Astrocyte (in vitro differentiated cells and primary cell): ENCODE data around the gene VIPR1. TPM values are rescaled to one million over a fixed set of nuclear protein-coding genes. Genes with fewer than 3 reads are reported as not detected.

Experiments
- DNase-seq: peaks from one replicate; pipeline ENCODE4 v3.0.0-alpha.2; 2010; ENCODE audit warnings: low read depth
- FAIRE-seq: peaks from 2 replicates; lab custom pipeline; 2011; peaks lifted over from hg19 to GRCh38; lab: Jason Lieb, UNC
- H2AFZ ChIP-seq: 2 replicates; pipeline ENCODE4 v1.6.0; 2012; ENCODE audit warnings: low read depth, low read length, inconsistent platforms
- H3K27ac ChIP-seq: 2 replicates; pipeline ENCODE4 v1.5.1; 2011; ENCODE audit warnings: low read depth, low read length, inconsistent platforms
- H3K27me3 ChIP-seq: 2 replicates; pipeline ENCODE4 v1.6.0; 2011; ENCODE audit warnings: low read length, inconsistent platforms; ENCODE audit not compliant: insufficient read depth
- H3K36me3 ChIP-seq: 2 replicates; pipeline ENCODE4 v1.5.1; 2011; ENCODE audit warnings: low read length, inconsistent platforms; ENCODE audit not compliant: insufficient read depth
- H3K4me1 ChIP-seq: 2 replicates; pipeline ENCODE4 v1.5.1; 2011; ENCODE audit warnings: low read length, inconsistent platforms; ENCODE audit not compliant: insufficient read depth
- H3K4me2 ChIP-seq: 2 replicates; pipeline ENCODE4 v1.6.0; 2012; ENCODE audit warnings: low read length, inconsistent platforms
- H3K4me3 ChIP-seq: 2 replicates; pipeline ENCODE4 v1.5.1; 2011; ENCODE audit warnings: low read depth, mild to moderate bottlenecking, low read length, inconsistent platforms; ENCODE audit not compliant: insufficient read depth
- H3K79me2 ChIP-seq: 2 replicates; pipeline ENCODE4 v1.6.0; 2012; ENCODE audit warnings: mild to moderate bottlenecking, low read length, inconsistent platforms; ENCODE audit not compliant: insufficient read depth
- H3K9ac ChIP-seq: 2 replicates; pipeline ENCODE4 v1.6.0; 2012; ENCODE audit warnings: mild to moderate bottlenecking, low read length, inconsistent platforms
- H3K9me3 ChIP-seq: 2 replicates; pipeline ENCODE4 v1.5.1; 2012; ENCODE audit warnings: low read depth, mild to moderate bottlenecking, low read length, inconsistent platforms; ENCODE audit not compliant: insufficient read depth
- H4K20me1 ChIP-seq: 2 replicates; pipeline ENCODE4 v1.6.0; 2012; ENCODE audit warnings: low read length, inconsistent platforms; ENCODE audit not compliant: insufficient read depth
- H3K27ac Mint-ChIP-seq: one replicate; pipeline ENCODE4 v1.8.0; 2021; ENCODE audit warnings: mild to moderate bottlenecking, mixed read lengths; ENCODE audit not compliant: unreplicated experiment
- H3K27me3 Mint-ChIP-seq: one replicate; pipeline ENCODE4 v1.8.0; 2021; ENCODE audit warnings: low read depth, mixed read lengths; ENCODE audit not compliant: unreplicated experiment
- H3K36me3 Mint-ChIP-seq: one replicate; pipeline ENCODE4 v1.8.0; 2021; ENCODE audit warnings: low read depth, mixed read lengths; ENCODE audit not compliant: unreplicated experiment
- H3K4me1 Mint-ChIP-seq: one replicate; pipeline ENCODE4 v1.8.0; 2021; ENCODE audit warnings: low read depth, mixed read lengths; ENCODE audit not compliant: unreplicated experiment
- H3K4me3 Mint-ChIP-seq: one replicate; pipeline ENCODE4 v1.8.0; 2021; ENCODE audit warnings: mild to moderate bottlenecking, moderate library complexity, mixed read lengths; ENCODE audit not compliant: unreplicated experiment
- H3K9me3 Mint-ChIP-seq: one replicate; pipeline ENCODE4 v1.8.0; 2021; ENCODE audit warnings: mild to moderate bottlenecking, mixed read lengths; ENCODE audit not compliant: unreplicated experiment
- EZH2 ChIP-seq: IDR thresholded peaks from 2 replicates; pipeline ENCODE4 v1.6.1; 2012; ENCODE audit warnings: mild to moderate bottlenecking, low read length, inconsistent platforms; ENCODE audit not compliant: insufficient read depth
- total RNA-seq: library from RNA; stranded (reverse); gene quantifications from 2 replicates; pipeline ENCODE4 v1.2.1, GENCODE V29; 2021
- TF ChIP-seq, protein P1 (sequence below): IDR thresholded peaks from 2 replicates; pipeline ENCODE4 v1.5.1; 2011; ENCODE audit warnings: low read depth, mild to moderate bottlenecking, inconsistent platforms, low read length, moderate library complexity; ENCODE audit not compliant: insufficient read depth

VIPR1 gene
- total RNA-seq, 1 donor from 2014 or later, result 0.68 TPM

- H3K36me3 Mint-ChIP-seq, result no peaks in the 10 kb centered on the region
- Histone ChIP-seq H4K20me1 (no peaks in the 10 kb centered on the region), H3K4me3 (no peak overlapping the region), H3K27me3 (no peaks in the 10 kb centered on the region), H3K9me3 (no peaks in the 10 kb centered on the region), H3K4me2 (no peak overlapping the region), H3K36me3 (no peaks in the 10 kb centered on the region), H2AFZ (no peak overlapping the region), H3K79me2 (no peaks in the 10 kb centered on the region), H3K4me1 (peaks cover 9% of the 10 kb centered on the region), H3K27ac (no peak overlapping the region), H3K9ac (no peak overlapping the region)
- FAIRE-seq (no peak), DNase-seq (no peak)
- H3K27ac Mint-ChIP-seq, result no peak overlapping the region
- peaks cover 4% of the 10 kb centered on the region for H3K27me3 Mint-ChIP-seq
- H3K4me3 Mint-ChIP-seq, result no peak overlapping the region
- H3K9me3 Mint-ChIP-seq, result peaks cover 6% of the 10 kb centered on the region
- TF ChIP-seq, protein P1, sequence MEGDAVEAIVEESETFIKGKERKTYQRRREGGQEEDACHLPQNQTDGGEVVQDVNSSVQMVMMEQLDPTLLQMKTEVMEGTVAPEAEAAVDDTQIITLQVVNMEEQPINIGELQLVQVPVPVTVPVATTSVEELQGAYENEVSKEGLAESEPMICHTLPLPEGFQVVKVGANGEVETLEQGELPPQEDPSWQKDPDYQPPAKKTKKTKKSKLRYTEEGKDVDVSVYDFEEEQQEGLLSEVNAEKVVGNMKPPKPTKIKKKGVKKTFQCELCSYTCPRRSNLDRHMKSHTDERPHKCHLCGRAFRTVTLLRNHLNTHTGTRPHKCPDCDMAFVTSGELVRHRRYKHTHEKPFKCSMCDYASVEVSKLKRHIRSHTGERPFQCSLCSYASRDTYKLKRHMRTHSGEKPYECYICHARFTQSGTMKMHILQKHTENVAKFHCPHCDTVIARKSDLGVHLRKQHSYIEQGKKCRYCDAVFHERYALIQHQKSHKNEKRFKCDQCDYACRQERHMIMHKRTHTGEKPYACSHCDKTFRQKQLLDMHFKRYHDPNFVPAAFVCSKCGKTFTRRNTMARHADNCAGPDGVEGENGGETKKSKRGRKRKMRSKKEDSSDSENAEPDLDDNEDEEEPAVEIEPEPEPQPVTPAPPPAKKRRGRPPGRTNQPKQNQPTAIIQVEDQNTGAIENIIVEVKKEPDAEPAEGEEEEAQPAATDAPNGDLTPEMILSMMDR, result no peak
- no peak for TF ChIP-seq EZH2
- H3K4me1 Mint-ChIP-seq, result peaks cover 13% of the 10 kb centered on the region
Observed at GRCh38 chr3:42486814-42487565, 15.5 kb upstream of the VIPR1 start.

DNA sequence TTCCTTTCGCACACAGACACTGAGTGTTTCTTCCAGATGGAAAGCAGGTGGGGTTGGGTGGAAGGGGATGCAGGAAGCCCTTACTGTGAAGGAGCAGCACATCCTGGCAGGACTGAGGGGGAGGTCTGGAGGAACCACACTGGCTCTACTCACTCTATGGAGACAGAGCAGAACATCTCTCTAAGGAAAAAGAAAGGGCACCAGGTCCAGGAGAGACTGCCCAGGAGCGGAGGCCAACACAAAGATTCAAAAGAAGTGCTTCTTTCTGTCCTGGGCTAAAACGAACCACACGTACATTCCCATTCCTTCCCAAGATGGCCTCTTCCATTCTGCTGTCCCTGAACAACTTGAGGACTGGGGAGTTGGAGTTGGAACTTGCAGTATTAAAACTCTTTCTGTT lies 13.8 kb upstream of the VIPR1 start:
- Mint-ChIP-seq H3K4me1 (peaks cover 13% of the 10 kb centered on the region), H3K27me3 (peaks cover 4% of the 10 kb centered on the region), H3K4me3 (no peak overlapping the region), H3K9me3 (no peaks in the 10 kb centered on the region), H3K36me3 (no peaks in the 10 kb centered on the region), H3K27ac (no peak overlapping the region)
- H3K4me3 ChIP-seq, result no peak overlapping the region
- H4K20me1 ChIP-seq, result no peaks in the 10 kb centered on the region
- H3K36me3 ChIP-seq, result no peaks in the 10 kb centered on the region
- no peaks in the 10 kb centered on the region for H3K79me2 ChIP-seq
- no peak for TF ChIP-seq EZH2
- TF ChIP-seq, protein P1, result no peak
- FAIRE-seq (no peak), DNase-seq (no peak)
- H3K27me3 ChIP-seq, result no peaks in the 10 kb centered on the region
- no peak overlapping the region for H3K9ac ChIP-seq
- H3K27ac ChIP-seq, result no peak overlapping the region
- H3K4me2 ChIP-seq, result no peak overlapping the region
- H3K9me3 ChIP-seq, result no peaks in the 10 kb centered on the region
- H2AFZ ChIP-seq, result no peak overlapping the region
- H3K4me1 ChIP-seq, result peaks cover 9% of the 10 kb centered on the region
